ENCODE data around the gene RITA1. TPM values are rescaled to one million over a fixed set of nuclear protein-coding genes. Genes with fewer than 3 reads are reported as not detected.

The RITA1 gene
- total RNA-seq, 1 experiment from 2014 or later, result 20.7 TPM

- no peaks in the 10 kb centered on the region for H4K20me1 ChIP-seq (ENCODE audit: insufficient read depth)
- no peak overlapping the region for H3K9ac ChIP-seq (ENCODE audit: low read length)
- RAD21 ChIA-PET (ENCODE audit: low non-redundant PET in 1 of 2, low total read pairs in 2 of 2, uncharacterized antibody in 2 of 2, unreplicated experiment in 2 of 2), result no interaction called here
- no peak overlapping the region for H2AFZ ChIP-seq (ENCODE audit: low read depth, low read length, poor library complexity, severe bottlenecking)
- H3K9me3 ChIP-seq (ENCODE audit: control insufficient read depth in 1 of 2, insufficient read depth in 1 of 2, low read depth in 1 of 2, low read length in 2 of 2), result no peaks in the 10 kb centered on the region
- POLR2A ChIA-PET, result no interaction called here
- intact Hi-C loops (cut with micrococcal nuclease), result no loop called here
- H3K79me2 ChIP-seq (ENCODE audit: insufficient read depth, low read length), result peaks cover 24% of the 10 kb centered on the region; the same call in 1 of the 2 replicates
- no peak overlapping the region for H3K4me3 ChIP-seq (replicated peaks in 1 of 2; ENCODE audit: low read depth in 1 of 2, low read length in 2 of 2)
- DNase-seq (ENCODE audit: low read depth, low spot score) (no peak), ATAC-seq (no peak)
- CTCF ChIA-PET, result interaction anchor here (1.6 kb wide), 1 partner anchor 178 kb away, joined by 6 read pairs; no protein-coding TSS in a partner anchor
- no peaks in the 10 kb centered on the region for H3K27me3 ChIP-seq (ENCODE audit: insufficient read depth, low read length)
- BruUV-seq (replicated peaks), result no TSS peak
- H3K9me2 ChIP-seq (ENCODE audit: insufficient read depth), result no peaks in the 10 kb centered on the region
- H3K4me2 ChIP-seq (ENCODE audit: low read length), result no peak overlapping the region
- H3K36me3 ChIP-seq (ENCODE audit: control insufficient read depth in 1 of 2, insufficient read depth in 2 of 2, low read length in 2 of 2), result peaks cover 51% of the 10 kb centered on the region in 2 experiments
- H3K27ac ChIP-seq (ENCODE audit: low read depth, low read length), result no peak overlapping the region
- H3K4me1 ChIP-seq (ENCODE audit: control insufficient read depth in 1 of 2, insufficient read depth in 2 of 2, low read length in 2 of 2), result no peaks in the 10 kb centered on the region
- TF ChIP-seq ZNF274 (IDR thresholded peaks at IDR 0.05; ENCODE audit: low read depth, low read length), result no peak
- TF ChIP-seq TCF7L2 (IDR thresholded peaks at IDR 0.05; ENCODE audit: borderline replicate concordance, extremely low read depth, insufficient read depth, insufficient read length), result no peak
- TF ChIP-seq ZBTB33 (IDR thresholded peaks at IDR 0.05; ENCODE audit: extremely low read depth, insufficient replicate concordance, low read length), result no peak
- TF ChIP-seq REST (IDR thresholded peaks at IDR 0.05; ENCODE audit: low read depth), result no peak
- no peak for TF ChIP-seq SP1 (IDR thresholded peaks at IDR 0.05; ENCODE audit: low read depth)
- TF ChIP-seq CEBPB (IDR thresholded peaks at IDR 0.05; ENCODE audit: low read depth), result no peak
- no peak for TF ChIP-seq YY1 (IDR thresholded peaks at IDR 0.05; ENCODE audit: extremely low read depth, insufficient replicate concordance, low read depth, low read length)
- no peak for TF ChIP-seq ELF1 (IDR thresholded peaks at IDR 0.05; ENCODE audit: borderline replicate concordance, low read depth)
- TF ChIP-seq POLR2AphosphoS5 (IDR thresholded peaks at IDR 0.05; ENCODE audit: low read depth, low read length), result no peak
- TF ChIP-seq MAX (IDR thresholded peaks at IDR 0.05), result no peak
- no peak for TF ChIP-seq SIN3A (IDR thresholded peaks at IDR 0.05; ENCODE audit: low read depth)
- TF ChIP-seq CBX3 (IDR thresholded peaks at IDR 0.05; ENCODE audit: low read depth), result no peak
These were observed 14.6 kb upstream of the RITA1 start for GRCh38 chr12:113170926-113171325.
